GM15510 (cell line): ENCODE measurements around the gene CRYBA4.

Experiments
- POLR2A ChIP-seq: IDR thresholded peaks from 3 replicates; pipeline ENCODE4 v1.6.1; 2011; ENCODE audit warnings: borderline replicate concordance; ENCODE audit not compliant: insufficient read length; ENCODE audit errors: extremely low read depth

The CRYBA4 gene

DNA sequence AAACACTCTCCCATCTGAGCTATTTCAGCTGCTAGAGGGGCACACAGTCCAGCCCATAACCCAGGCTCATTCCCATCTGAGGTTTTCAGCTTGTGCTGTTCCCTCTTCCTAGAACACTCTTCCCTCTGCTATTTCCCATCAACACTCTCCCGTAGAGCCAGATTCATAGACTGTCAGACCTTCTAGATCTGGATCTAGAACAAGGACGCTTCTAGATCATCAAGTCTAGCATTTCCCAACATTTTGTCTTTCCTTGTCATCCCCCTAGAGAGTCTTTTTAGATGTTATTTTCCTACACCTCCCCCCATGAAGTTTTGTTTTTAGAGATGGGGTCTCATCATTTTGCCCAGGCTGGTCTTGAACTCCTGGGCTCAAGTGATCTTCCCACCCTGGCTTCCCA lies 13.4 kb downstream of the CRYBA4 start:
- TF ChIP-seq POLR2A = no peak

DNA sequence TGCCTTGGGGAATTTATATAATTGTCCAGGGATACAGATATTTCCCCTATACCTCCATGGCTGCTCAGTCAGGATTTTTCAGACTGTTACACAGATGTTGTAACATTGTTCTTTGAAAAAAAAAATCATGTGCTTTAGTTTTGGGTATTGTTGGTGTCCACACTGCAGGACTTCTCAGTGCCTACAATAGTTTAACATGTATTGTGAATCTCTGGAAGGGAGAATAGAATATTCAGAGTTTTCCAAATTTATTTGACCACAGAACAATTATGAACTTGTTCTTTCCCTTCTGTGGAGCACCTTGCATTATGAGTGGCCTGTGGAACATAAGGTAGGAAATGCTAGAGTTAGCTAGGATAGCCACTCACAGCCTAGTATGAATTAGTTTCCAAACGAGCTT lies 14.5 kb downstream of the CRYBA4 start:
- no peak for TF ChIP-seq POLR2A

DNA sequence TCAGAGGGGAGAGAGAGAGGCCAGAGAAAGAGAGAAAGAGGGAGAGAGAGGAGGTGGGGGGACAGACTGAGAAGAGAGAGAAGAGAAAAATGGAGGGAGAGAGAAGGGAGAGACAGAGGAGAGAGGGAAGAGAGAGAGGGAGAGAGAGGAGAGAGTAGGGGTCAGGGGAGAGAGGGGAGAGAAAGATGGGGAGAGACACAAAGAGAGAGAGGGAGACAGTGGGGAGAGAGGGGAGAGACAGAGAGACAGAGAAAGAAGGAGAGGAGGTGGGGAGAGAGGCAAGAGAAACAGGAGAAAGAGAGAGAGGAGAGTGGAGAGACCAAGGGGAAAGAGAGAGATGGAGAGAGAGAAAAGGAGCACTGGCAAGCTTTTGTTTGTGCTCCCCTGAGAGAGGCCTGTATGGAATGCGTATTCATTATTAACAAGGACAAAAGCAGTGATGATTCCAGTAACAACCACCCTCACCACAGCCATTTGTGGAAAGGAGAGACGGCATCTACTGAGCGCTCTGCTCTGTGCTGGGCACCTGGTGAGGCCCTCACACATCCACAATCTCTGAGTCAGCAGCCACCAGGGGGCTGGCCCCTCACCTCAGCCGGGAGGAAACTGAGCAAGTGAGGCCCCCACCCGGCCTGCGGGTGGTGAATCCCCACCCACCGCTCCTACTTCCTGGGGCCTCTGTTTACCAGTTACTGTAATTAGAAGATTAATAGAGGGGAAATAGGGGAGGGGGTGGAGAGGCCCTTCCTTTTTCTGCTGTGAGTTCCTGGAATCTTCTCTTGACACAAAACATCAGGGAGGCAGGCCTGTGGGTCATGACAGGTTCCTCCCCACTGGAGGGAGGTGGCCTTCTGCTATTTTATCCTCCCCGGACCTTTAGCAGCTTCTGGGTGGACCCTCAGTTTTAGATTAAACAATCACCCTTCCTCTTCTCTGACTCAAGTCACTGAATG lies 21.0 kb downstream of the CRYBA4 start:
- TF ChIP-seq POLR2A = no peak

DNA sequence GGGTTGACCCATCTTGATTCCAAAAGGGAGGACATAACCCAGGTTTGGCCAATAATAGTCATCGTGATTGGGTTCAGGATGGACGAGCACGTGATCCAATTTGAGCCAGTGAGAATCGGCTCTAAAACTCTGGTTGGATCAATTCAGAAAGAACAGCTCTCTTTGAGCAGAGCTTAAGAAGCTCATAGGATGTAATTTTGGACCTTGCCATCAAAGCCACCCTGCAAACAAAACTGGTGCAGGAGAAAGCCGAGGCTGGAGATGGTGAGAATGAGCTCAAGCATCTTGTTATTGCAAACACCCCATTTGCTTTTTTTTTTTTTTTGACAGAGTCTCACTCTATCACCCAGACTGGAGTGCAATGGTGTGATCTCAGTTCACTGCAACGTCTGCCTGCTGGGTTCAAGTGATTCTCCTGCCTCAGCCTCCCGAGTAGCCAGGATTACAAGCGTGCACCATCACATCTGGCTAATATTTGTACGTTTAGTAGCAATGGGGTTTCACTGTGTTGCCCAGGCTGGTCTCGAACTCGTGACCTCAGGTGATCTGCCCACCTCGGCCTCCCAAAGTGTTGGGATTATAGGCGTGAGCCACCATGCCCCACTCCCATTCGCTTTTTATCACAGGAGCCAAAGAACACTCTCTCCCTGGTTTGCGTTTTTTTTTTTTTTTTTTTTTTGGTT lies 21.8 kb downstream of the CRYBA4 start:
- no peak for TF ChIP-seq POLR2A

DNA sequence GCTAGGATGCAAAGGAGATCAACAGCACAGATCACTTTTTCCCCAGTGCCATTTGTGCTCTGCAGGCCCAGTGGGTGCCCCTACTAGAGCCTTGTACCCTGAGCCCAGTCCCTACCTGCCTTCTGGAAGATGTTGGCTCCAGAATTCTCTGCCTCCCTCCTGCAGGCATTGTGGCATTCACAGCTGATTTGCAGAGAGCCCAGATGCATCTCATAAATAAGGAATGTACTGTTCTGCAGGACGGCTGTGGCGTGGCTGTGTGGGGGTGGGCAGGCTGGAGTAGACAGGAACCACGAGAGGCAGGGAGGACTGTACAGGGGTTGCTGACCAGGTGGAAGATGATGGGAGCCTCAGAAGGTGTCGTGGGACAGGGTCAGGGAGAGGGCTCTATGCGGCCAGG lies 24.4 kb downstream of the CRYBA4 start:
- no peak for TF ChIP-seq POLR2A

DNA sequence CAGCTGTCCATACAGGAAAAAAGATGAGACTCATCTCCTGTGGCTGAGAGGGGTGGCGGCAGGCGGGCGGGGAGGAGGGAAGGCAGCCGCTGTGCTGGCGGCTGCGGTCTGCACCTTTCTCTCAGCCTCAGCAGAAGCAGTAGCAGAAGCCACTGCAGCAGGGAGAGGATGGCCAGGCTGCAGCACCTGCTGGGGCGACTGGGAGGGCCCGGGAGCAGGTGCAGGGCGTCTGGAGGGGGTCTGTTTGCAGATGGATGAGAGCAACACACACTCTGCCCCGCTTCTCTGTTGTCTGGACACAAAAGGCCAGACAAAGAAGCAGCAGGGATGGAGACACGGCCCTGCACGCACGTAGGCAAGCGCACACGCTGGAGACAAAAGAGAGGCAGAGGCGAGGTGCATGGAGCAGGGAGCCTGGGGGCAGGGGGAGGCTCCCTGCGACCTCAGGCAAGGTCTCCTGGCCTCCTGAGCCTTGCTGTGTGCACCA lies 26.3 kb downstream of the CRYBA4 start:
- no peak for TF ChIP-seq POLR2A

DNA sequence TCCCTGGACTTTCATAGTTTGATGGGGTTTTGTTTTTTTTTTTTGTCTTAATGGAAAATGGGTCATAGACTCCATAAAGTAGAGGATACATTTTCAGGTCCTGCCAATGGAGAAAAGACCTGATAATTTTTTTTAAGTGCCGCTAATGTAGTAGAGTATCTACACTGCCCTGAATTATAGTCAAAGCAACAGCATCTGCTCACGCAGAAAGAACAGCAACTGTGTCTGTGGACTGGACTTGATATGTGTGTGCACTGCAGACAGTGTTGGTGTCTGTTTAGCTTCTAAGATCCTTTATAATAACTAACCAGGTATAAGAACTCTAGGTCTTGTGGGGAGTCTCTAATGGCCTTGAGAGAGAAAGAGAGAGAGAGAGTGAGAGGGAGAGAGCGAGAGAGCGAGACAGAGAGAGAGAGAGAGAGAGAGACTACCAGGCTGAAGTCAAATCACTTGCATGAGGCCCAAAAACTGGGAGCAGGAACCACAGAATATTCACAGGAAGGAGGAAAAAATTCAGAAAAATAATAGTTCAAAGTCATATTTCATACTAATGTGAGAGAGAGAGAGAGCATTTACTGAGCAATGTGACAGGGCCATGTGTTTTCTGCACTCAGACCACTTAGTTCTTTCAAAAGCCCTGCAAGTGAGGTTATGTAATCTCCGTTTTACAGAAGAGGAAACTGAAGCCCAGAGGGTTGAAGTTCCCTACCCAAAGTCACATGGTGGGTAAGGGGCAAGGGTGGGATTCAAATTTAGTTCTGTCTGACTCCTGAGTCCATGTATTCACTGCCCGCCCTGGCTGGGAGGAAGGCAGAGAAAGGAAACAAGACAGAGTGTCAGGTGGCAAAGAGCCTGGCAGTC lies 27.0 kb downstream of the CRYBA4 start:
- TF ChIP-seq POLR2A = no peak

DNA sequence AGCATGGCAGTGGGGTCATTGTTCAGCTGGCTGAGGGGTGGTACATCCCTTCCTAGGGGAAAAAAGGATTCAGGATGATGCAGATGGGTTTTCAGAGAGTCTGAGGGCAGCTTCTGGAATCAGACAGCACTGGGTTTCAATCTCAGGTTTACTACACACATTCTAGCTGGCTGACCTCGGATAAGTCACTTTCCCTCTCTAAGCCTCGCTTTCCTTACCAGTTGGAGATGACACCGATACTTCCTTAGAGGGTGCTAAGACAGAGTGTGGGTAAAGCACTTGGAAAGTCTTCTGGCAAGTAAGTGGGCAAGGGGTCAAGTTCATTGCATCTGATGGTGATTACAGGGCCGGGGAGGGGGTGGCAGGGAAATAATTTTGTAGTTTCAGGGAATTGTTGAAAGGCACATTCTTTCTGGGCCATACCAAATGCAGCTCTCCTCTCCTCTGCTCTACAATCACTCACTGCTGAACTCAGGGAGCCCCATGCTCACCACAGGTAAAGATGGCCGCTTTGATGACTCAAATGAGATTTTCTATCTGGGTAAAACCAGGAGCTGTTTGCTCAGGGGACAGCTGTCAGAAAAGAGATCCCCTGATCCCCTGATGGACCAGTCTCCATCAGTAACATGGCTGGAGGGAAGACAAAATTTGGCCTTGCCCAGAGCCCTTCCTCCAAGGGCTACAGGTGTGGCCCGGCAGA lies 29.1 kb downstream of the CRYBA4 start:
- no peak for TF ChIP-seq POLR2A

DNA sequence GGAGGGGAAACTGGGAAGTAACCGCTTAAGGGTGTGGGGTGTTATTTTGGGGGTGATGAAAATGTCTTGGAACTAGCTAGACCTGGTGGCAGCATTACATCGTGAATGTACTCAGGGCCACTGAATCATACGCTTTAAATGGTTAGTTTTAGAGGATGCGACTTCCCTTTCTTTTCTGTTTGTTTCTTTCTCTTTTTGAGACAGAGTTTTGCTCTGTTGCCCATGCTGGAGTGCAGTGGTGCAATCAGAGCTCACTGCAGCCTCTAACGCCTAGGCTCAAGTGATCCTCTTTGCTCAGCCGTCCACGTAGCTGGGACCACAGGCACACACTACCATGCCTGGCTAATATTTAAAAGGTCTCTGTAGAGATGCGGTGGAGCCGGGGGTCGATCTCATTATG lies 30.1 kb downstream of the CRYBA4 start:
- TF ChIP-seq POLR2A = no peak

DNA sequence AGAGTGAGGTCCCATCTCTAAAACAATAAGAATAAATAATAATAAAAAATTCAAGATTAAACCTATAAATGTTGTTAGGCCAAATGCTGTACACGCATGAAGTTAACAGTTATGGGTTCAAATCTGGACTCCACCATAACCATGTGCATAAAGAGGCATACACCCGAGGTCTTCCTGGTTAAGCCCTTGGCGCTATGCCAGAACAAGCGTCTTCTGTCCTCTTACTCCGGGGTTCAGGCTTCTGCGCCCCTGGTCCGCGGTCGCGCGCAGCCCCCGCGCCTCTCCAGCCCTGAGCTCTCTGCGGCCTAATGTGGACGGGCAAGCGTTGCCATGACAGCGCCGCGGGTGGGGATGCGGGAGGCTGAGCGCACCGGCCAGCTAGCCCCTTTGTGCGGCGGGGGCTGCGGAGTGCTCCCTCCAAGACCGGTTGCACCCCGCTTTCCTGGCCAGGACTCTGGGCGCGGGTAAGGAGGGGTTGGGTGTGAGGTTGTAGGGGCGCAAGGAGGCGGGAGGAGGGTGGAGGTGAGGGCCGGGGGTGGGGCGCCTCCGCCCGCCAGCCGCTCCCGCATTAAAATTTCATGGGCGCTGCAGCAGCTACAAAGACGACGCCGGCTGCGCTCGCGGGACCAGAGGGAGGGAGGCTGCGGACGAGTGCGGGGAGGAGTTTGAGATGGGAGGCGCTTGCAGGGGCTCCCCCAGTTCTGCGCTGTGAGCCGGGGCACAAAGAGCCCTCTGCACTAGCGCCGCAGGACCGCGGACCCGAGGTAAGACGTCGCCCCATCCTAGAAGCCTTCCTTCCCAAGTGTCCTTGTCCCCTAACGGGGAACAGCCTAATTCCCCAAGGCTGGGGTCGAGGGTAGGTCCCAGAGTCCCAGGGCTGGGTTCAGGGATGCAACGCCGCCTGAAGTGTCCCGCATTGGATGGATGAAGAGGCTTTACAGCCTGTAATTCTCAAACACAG lies 35.4 kb downstream of the CRYBA4 start, which contains the start of gene MIAT:
MIAT (plus strand) TSS at position 698 of the 961 bp plus-strand sequence.
- no peak for TF ChIP-seq POLR2A

DNA sequence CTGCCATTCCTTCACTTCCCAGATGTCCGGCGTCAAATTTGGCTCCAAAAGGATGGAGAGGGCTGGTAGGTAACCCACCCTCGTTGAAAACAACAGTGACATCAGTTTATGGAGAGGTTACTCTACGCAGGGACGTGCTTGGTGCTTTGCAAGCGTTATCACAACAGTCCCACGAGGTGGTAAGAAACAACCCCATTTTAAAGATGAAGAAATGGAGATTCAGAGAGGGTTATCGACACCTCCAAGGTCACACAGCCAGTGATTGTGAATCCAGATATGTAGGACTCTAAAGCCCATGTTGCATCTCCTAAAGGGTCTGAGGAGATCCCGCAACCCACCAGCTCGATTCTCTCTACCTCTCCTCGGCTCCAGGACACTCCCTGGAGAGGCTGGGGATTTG lies 36.4 kb downstream of the CRYBA4 start:
- TF ChIP-seq POLR2A = no peak

DNA sequence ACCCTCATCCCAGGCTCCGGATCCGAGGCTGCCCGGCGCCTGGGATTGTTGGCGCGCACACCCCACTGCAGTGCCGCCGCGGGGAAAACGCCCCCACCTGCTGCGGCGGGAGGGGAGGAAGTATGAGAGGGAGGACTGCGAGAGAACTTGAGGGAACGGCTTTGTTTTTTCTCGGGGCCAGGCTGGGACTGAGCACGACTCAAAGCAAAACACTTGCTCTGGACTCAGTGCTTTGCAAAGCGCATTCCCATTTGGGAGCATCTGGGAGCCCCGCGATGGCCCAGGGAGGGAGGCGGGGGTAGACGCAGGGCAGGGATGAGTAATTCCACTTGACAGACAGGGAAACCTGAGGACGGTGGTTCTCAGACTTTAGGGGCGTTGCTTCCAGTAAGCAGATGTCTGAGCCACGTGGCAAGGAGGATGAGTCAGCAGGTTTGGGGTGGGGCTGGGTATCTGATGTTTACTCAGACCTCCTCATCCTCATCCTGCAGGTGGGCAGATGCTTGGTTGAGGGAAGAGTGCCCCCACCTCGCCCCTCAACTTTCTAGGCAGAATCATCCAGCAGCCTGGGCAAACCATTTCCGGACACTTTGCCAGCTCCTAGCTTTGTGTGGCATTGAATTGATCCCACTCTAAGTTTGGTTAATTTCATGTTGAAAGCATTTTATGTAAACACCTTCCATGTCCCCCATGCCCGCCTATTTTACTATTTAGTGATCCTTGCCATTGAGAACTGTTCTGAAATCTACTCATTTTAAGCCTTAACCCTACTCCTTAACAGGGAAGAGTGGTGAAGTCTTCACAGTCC lies 37.1 kb downstream of the CRYBA4 start:
- TF ChIP-seq POLR2A = peak; percentile 25
